ENCODE measurements around the gene GREB1.

Gene GREB1

DNA sequence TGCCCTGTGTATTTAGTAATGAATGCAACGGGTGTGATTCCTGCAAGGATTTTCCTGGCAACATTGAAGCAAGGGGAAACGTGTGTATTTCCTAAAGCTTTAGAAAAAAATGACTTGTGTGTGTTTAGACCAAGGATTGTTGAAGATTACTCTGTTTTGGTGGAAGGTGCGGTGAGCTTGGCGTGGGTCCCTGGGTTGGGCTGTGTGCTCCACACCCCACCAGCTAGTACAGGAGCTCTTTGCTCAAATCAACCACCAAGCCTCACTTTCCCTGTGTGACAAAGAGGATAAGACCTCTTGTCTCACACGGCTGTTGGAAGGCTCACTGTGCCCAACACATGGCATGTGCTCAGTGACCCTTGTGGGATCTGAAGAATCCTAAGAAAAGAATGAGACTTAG, 21.4 kb upstream of the GREB1 start:
- Histone ChIP-seq H3K9ac (ENCODE audit: low read length) (no peak overlapping the region), H3K4me1 (ENCODE audit: control insufficient read depth, insufficient read depth, low read length) (no peaks in the 10 kb centered on the region), H3K36me3 (ENCODE audit: control insufficient read depth, insufficient read depth, low read length, severe bottlenecking) (no peaks in the 10 kb centered on the region), H3K9me3 (ENCODE audit: control insufficient read depth, low read length) (no peaks in the 10 kb centered on the region), H3K4me3 (ENCODE audit: low read length) (no peak overlapping the region), H3K27me3 (replicated peaks; ENCODE audit: control insufficient read depth, insufficient read depth, low read length) (peaks cover 53% of the 10 kb centered on the region)
- DNase-seq (ENCODE audit: low read depth) = no peak

DNA sequence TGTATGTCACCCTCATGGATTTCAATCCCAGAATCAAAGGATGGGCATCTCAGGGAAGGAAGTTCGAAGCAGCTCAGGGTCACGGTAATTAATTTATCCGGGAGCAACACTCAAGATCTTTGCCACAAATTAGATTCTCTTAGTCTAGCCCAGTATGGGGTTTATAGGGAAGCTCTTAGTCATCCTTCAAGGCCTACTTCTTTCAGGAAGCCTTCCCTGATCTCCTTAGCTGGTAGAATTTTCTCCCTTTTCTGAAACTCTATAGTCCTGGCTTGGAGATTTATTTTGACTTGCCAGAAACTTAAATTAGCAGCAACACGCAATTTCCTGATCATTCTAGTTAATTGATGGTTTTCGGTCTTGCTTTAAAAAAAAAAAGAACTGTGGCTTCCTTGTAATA, 20.5 kb upstream of the GREB1 start:
- Histone ChIP-seq H3K36me3 (ENCODE audit: control insufficient read depth, insufficient read depth, low read length, severe bottlenecking) (no peaks in the 10 kb centered on the region), H3K27me3 (replicated peaks; ENCODE audit: control insufficient read depth, insufficient read depth, low read length) (peaks cover 53% of the 10 kb centered on the region), H3K4me3 (ENCODE audit: low read length) (no peak overlapping the region), H3K9me3 (ENCODE audit: control insufficient read depth, low read length) (no peaks in the 10 kb centered on the region), H3K4me1 (ENCODE audit: control insufficient read depth, insufficient read depth, low read length) (no peaks in the 10 kb centered on the region), H3K9ac (ENCODE audit: low read length) (no peak overlapping the region)
- no peak for DNase-seq (ENCODE audit: low read depth)

DNA sequence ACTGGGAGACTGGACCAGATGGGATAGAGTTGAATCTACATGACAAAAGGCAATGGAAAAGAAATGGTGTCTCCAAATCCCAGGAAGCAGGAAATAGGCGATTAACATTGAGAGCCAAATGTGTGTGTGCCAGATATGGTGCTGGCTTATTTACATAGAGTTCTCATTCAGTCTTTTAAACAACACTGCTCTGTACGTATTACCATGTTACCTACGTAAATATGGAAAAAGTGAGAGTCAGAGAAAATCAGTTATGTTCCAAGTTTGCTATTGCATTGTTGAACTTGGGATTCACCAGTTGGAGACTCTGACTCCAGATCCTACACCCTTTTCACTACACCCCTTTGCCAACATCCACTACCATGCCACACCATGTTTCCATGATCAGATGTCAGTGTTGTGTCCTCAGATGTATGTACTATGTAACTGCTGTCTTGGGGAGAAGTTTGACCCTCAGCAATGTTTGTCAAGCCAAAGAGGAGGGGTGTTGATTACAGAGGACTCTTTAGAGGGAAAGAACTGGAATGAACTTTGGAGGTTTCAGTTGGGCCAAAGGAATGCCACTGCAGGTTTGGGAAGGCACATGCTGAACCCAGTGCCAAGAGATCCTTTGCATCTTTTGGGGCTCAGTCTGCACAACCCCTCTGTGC, 19.6 kb upstream of the GREB1 start:
- no peak overlapping the region for H3K9ac ChIP-seq (ENCODE audit: low read length)
- H3K36me3 ChIP-seq (ENCODE audit: control insufficient read depth, insufficient read depth, low read length, severe bottlenecking) = no peaks in the 10 kb centered on the region
- H3K9me3 ChIP-seq (ENCODE audit: control insufficient read depth, low read length) = no peaks in the 10 kb centered on the region
- no peaks in the 10 kb centered on the region for H3K4me1 ChIP-seq (ENCODE audit: control insufficient read depth, insufficient read depth, low read length)
- no peak overlapping the region for H3K4me3 ChIP-seq (ENCODE audit: low read length)
- DNase-seq (ENCODE audit: low read depth) = no peak
- peaks cover 53% of the 10 kb centered on the region for H3K27me3 ChIP-seq (replicated peaks; ENCODE audit: control insufficient read depth, insufficient read depth, low read length)

DNA sequence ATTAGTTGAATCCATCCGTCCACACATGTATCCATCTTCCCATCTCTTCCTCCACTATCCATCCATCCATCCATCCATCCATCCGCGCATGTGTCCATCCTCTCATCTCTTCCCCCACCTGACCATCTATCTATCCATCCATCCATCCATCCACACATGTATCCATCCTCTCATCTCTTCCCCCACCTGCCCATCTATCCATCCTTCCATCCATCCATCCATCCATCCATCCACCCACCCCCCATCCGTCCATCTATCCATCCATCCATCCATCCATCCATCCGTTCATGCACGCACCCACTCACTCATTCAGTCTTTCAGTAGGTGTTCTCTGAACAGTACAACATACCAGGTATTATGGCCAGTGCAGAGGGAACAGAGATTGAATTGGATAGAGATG, 18.9 kb upstream of the GREB1 start:
- DNase-seq (ENCODE audit: low read depth) = no peak
- H3K4me1 ChIP-seq (ENCODE audit: control insufficient read depth, insufficient read depth, low read length) = no peaks in the 10 kb centered on the region
- H3K9ac ChIP-seq (ENCODE audit: low read length) = no peak overlapping the region
- H3K36me3 ChIP-seq (ENCODE audit: control insufficient read depth, insufficient read depth, low read length, severe bottlenecking) = no peaks in the 10 kb centered on the region
- no peaks in the 10 kb centered on the region for H3K9me3 ChIP-seq (ENCODE audit: control insufficient read depth, low read length)
- peaks cover 47% of the 10 kb centered on the region for H3K27me3 ChIP-seq (replicated peaks; ENCODE audit: control insufficient read depth, insufficient read depth, low read length)
- no peak overlapping the region for H3K4me3 ChIP-seq (ENCODE audit: low read length)

DNA sequence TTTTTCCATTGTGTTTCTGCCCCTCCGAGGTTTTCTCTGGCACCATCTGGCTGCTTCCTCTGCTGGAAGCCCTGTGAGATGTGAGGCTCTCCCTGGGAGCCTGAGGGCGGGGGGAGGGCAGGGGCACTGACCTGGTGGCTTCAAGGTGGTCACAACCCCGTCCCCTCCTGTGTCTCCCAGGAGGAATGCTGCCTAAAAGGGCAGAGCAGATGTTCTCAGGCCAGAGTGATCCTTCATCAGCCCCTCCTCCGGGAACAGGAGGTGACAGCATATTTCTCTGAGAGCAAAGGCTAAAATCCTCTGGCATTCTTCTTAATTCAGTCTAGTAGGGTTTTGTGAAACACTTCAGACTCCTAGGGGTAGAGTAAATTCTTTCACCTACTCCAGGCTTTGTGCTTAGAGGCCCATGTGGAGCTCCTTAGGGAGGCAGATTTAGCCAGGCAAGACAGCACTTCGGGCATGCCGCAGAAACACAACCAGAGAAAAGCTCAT, 18.3 kb upstream of the GREB1 start:
- Histone ChIP-seq H3K27me3 (replicated peaks; ENCODE audit: control insufficient read depth, insufficient read depth, low read length) (peaks cover 47% of the 10 kb centered on the region), H3K9ac (ENCODE audit: low read length) (no peak overlapping the region), H3K4me1 (ENCODE audit: control insufficient read depth, insufficient read depth, low read length) (no peaks in the 10 kb centered on the region), H3K4me3 (ENCODE audit: low read length) (no peak overlapping the region), H3K36me3 (ENCODE audit: control insufficient read depth, insufficient read depth, low read length, severe bottlenecking) (no peaks in the 10 kb centered on the region), H3K9me3 (ENCODE audit: control insufficient read depth, low read length) (no peaks in the 10 kb centered on the region)
- no peak for DNase-seq (ENCODE audit: low read depth)

DNA sequence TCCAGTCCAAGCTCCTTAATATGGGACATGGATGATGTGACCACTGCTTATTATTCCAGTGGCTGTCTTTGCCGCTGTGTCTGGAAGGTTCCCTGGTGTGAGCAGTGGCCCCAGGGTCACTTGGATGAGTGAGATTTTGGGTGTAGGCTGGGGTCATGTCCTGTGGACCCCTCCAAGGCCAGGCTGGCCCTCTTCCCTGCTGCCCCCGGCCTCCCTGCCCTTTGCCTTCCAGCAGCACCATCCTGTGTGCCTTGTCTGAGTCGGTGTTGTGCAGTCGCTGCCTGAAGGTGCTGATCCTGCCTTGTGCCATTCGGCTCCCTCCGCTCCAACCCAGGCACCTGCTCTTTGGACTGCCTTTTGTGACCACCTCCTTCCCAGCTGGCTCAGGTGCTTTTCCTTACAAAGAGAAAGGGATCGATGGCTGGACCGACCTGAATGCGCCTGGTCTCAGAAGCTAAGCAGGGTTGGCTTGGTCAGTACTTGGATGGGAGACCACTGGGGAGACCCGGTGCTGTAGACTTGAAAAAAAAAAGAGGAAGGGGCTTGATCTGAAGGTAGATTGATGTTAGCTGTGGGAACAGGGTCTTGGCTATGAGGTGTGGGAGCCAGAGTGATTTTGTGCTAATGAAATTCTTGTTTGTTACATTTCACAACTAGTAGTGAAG, 16.7 kb upstream of the GREB1 start:
- H3K27me3 ChIP-seq (replicated peaks; ENCODE audit: control insufficient read depth, insufficient read depth, low read length) = peaks cover 45% of the 10 kb centered on the region
- no peaks in the 10 kb centered on the region for H3K36me3 ChIP-seq (ENCODE audit: control insufficient read depth, insufficient read depth, low read length, severe bottlenecking)
- H3K9ac ChIP-seq (ENCODE audit: low read length) = no peak overlapping the region
- no peak for DNase-seq (ENCODE audit: low read depth)
- no peaks in the 10 kb centered on the region for H3K4me1 ChIP-seq (ENCODE audit: control insufficient read depth, insufficient read depth, low read length)
- no peaks in the 10 kb centered on the region for H3K9me3 ChIP-seq (ENCODE audit: control insufficient read depth, low read length)
- H3K4me3 ChIP-seq (ENCODE audit: low read length) = no peak overlapping the region

DNA sequence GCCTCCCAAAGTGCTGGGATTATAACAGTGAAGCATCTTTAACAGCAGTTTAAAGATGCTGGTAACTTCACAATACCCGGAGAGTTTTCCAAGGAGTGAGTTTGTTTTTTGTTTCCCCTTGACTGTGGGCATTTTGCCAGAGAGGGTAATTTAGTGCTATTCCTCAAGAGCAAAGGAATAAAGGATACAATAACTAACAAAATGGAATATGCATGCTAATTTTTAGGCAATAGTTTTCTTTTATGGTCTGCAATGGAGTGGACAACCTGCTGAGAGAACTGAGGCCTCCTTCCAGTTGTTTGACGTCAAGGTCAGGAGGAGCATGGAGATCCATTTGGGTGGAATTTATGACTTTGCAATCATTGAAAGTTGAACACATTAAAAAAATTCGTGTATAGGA, 15.9 kb upstream of the GREB1 start:
- Histone ChIP-seq H3K4me1 (ENCODE audit: control insufficient read depth, insufficient read depth, low read length) (no peaks in the 10 kb centered on the region), H3K4me3 (ENCODE audit: low read length) (no peak overlapping the region), H3K27me3 (replicated peaks; ENCODE audit: control insufficient read depth, insufficient read depth, low read length) (peaks cover 42% of the 10 kb centered on the region), H3K9me3 (ENCODE audit: control insufficient read depth, low read length) (no peaks in the 10 kb centered on the region), H3K9ac (ENCODE audit: low read length) (no peak overlapping the region), H3K36me3 (ENCODE audit: control insufficient read depth, insufficient read depth, low read length, severe bottlenecking) (no peaks in the 10 kb centered on the region)
- DNase-seq (ENCODE audit: low read depth) = no peak

DNA sequence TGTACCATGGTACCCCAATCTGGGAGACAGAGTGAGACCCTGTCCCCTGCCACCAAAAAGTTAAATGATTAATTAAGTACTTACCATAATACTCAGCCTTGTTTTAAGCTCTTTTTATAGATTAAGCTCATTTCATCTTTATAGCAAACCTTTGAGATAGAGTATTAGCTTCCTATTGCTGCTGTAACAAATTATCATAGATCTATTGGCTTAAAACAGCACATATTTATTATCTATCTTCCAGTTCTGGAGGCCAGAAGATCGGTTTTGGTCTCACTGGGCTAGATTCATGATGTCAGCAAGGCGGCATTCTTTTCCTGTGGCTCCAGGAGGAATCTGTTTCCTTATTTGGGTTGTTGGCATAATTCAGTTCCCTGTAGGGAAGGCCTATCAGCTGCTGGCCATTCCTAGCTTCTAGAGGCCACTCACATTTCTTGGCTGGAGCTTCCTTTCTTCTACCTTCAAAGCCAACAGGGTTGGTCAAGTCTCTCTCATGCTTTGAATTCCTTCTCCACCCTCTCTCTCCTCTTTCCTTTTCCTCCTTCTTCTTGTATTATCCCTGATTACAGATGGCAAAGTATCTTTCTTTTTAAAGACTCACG, 13.7 kb upstream of the GREB1 start:
- no peak for DNase-seq (ENCODE audit: low read depth)
- H3K36me3 ChIP-seq (ENCODE audit: control insufficient read depth, insufficient read depth, low read length, severe bottlenecking) = no peaks in the 10 kb centered on the region
- no peak overlapping the region for H3K9ac ChIP-seq (ENCODE audit: low read length)
- no peaks in the 10 kb centered on the region for H3K9me3 ChIP-seq (ENCODE audit: control insufficient read depth, low read length)
- H3K4me3 ChIP-seq (ENCODE audit: low read length) = no peak overlapping the region
- H3K4me1 ChIP-seq (ENCODE audit: control insufficient read depth, insufficient read depth, low read length) = no peaks in the 10 kb centered on the region
- H3K27me3 ChIP-seq (replicated peaks; ENCODE audit: control insufficient read depth, insufficient read depth, low read length) = peaks cover 37% of the 10 kb centered on the region

DNA sequence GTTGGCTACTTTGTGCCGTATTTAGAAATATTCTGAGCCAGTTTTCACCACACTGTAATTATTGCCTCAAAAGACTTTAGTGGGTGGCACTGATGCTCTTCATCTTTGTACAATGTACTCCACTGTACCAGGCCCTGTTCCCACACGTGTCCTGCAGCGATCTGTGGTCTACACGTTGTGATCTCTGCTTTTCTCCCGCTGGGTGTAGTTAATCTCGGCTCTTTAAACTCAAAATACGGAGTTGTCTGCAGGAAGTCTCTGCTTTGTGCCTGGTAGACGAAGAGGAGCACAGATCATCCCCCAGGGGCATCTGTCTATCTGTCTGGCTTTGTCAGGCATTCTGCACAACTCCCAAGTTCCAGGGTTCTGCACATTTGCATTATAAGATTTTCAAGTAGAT, 12.1 kb upstream of the GREB1 start:
- Histone ChIP-seq H3K4me1 (ENCODE audit: control insufficient read depth, insufficient read depth, low read length) (no peaks in the 10 kb centered on the region), H3K4me3 (ENCODE audit: low read length) (no peak overlapping the region), H3K27me3 (replicated peaks; ENCODE audit: control insufficient read depth, insufficient read depth, low read length) (peaks cover 32% of the 10 kb centered on the region), H3K9me3 (ENCODE audit: control insufficient read depth, low read length) (peaks cover under 1% of the 10 kb centered on the region), H3K9ac (ENCODE audit: low read length) (no peak overlapping the region), H3K36me3 (ENCODE audit: control insufficient read depth, insufficient read depth, low read length, severe bottlenecking) (no peaks in the 10 kb centered on the region)
- no peak for DNase-seq (ENCODE audit: low read depth)

DNA sequence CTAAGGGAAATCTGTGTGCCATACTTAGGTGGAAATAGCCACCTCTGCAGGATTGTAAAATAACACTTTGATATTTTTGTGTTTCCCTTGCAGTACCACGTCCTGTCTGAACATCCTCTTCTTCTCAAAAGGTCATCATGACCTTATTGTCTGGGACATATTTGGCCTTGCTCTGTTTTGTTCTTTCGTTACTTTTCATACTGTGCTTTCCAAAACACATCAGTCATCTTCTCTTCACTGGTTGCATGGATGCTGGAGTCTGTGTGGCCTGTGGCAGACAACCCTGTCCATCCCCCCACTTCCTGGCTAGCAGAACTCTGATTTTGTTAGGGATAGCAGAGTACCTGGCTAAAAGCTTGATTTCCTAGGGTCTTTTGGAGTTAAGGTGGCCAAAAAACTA, 9.4 kb upstream of the GREB1 start:
- Histone ChIP-seq H3K4me3 (ENCODE audit: low read length) (no peak overlapping the region), H3K9me3 (ENCODE audit: control insufficient read depth, low read length) (peaks cover 5% of the 10 kb centered on the region), H3K9ac (ENCODE audit: low read length) (no peak overlapping the region), H3K4me1 (ENCODE audit: control insufficient read depth, insufficient read depth, low read length) (no peaks in the 10 kb centered on the region), H3K36me3 (ENCODE audit: control insufficient read depth, insufficient read depth, low read length, severe bottlenecking) (no peaks in the 10 kb centered on the region), H3K27me3 (replicated peaks; ENCODE audit: control insufficient read depth, insufficient read depth, low read length) (peaks cover 50% of the 10 kb centered on the region)
- DNase-seq (ENCODE audit: low read depth) = no peak

DNA sequence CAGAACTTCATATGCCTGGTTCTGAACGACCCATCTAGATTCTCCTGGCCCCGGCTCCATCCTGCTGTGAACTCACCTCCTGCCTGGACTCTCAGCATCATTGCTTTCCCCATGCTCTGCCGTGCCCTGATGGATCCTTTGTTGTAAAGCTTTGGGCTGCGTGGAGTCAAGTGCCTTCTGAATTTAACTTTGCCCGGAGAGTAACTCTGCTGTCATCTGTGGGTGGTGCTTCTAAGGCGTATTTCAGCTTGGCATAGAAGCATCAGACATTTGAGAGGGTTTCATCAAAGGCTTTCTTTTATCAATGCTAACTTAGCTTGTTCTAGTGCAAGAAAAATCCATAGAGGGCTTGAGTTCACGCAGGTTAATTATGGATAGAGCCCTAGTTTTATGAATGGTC, 8.1 kb upstream of the GREB1 start:
- H3K9me3 ChIP-seq (ENCODE audit: control insufficient read depth, low read length) = peaks cover 5% of the 10 kb centered on the region
- DNase-seq (ENCODE audit: low read depth) = no peak
- peaks cover 53% of the 10 kb centered on the region for H3K27me3 ChIP-seq (replicated peaks; ENCODE audit: control insufficient read depth, insufficient read depth, low read length)
- no peaks in the 10 kb centered on the region for H3K4me1 ChIP-seq (ENCODE audit: control insufficient read depth, insufficient read depth, low read length)
- no peak overlapping the region for H3K9ac ChIP-seq (ENCODE audit: low read length)
- H3K36me3 ChIP-seq (ENCODE audit: control insufficient read depth, insufficient read depth, low read length, severe bottlenecking) = no peaks in the 10 kb centered on the region
- no peak overlapping the region for H3K4me3 ChIP-seq (ENCODE audit: low read length)

All from adipocyte (in vitro differentiated cells).